GM12873 (cell line): ENCODE results near the gene REXO1.

Experiments
- TF ChIP-seq, protein P1 (sequence below): IDR thresholded peaks from 2 replicates; pipeline ENCODE4 v1.5.1; 2012; ENCODE audit warnings: low read depth, mild to moderate bottlenecking, moderate library complexity, low read length, control low read depth; ENCODE audit not compliant: insufficient read depth; ENCODE audit errors: missing control alignments

Gene REXO1

DNA sequence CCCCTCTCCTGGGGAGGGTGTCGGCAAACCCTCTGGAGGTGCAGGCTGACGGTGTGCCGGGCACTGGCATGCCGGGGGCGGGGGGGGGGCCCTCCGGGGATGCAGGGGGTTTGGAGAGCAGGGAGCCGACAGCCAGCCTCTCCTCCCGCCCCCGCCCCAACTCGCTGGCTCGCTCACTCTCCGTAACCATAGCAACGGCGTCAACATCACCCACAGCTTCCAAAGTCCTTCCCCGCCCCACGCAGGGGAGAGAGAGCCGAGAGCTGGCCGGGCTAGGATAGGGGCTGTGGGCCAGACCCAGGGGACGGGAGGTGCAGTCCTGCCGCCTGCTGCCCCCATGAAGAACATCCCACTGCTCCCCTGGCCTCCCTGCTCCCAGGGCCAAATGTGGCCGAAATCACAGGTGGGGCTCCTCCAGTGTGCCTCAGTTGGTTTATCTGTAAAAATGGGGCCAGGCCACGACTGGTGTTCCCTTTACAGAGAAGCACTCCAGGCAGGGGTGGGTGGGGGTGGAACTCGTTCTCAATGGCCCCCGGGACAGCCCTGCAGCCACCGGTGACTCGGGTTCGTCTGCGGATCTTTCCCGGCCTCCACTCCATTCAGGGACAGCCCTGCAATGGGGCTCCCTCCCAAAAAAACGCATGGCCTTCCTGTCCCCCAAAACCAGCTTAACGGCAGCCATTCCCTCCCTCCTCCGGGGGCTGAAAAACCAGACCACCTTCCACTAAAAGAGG, 11.9 kb upstream of the REXO1 start:
- TF ChIP-seq, protein P1, sequence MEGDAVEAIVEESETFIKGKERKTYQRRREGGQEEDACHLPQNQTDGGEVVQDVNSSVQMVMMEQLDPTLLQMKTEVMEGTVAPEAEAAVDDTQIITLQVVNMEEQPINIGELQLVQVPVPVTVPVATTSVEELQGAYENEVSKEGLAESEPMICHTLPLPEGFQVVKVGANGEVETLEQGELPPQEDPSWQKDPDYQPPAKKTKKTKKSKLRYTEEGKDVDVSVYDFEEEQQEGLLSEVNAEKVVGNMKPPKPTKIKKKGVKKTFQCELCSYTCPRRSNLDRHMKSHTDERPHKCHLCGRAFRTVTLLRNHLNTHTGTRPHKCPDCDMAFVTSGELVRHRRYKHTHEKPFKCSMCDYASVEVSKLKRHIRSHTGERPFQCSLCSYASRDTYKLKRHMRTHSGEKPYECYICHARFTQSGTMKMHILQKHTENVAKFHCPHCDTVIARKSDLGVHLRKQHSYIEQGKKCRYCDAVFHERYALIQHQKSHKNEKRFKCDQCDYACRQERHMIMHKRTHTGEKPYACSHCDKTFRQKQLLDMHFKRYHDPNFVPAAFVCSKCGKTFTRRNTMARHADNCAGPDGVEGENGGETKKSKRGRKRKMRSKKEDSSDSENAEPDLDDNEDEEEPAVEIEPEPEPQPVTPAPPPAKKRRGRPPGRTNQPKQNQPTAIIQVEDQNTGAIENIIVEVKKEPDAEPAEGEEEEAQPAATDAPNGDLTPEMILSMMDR: no peak

DNA sequence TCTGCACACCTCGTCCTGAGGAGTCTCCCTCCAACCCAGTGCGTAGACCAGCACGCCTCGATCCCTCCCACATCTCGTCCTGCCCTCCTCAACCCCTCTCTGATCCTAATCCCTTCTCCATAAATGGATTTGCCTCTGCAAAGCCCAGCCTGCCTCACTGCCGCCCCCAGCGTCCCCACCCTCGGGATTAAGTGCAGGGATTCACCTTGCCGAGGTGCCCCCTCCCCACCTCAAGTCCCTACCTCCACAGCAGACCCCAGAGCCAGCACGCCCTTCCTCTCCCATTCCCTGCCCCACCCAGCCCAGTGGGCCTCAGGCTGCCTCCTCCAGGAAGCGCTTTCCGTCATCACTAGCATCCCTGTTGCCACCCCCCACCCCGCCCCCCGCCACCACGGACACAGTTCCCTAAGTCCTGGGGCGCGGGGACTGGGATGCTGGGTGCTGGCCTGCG, 11.1 kb upstream of the REXO1 start:
- TF ChIP-seq, protein P1: no peak

GRCh38 chr19:1858412-1859081, 10.3 kb upstream of the REXO1 start:
- TF ChIP-seq, protein P1: no peak

DNA sequence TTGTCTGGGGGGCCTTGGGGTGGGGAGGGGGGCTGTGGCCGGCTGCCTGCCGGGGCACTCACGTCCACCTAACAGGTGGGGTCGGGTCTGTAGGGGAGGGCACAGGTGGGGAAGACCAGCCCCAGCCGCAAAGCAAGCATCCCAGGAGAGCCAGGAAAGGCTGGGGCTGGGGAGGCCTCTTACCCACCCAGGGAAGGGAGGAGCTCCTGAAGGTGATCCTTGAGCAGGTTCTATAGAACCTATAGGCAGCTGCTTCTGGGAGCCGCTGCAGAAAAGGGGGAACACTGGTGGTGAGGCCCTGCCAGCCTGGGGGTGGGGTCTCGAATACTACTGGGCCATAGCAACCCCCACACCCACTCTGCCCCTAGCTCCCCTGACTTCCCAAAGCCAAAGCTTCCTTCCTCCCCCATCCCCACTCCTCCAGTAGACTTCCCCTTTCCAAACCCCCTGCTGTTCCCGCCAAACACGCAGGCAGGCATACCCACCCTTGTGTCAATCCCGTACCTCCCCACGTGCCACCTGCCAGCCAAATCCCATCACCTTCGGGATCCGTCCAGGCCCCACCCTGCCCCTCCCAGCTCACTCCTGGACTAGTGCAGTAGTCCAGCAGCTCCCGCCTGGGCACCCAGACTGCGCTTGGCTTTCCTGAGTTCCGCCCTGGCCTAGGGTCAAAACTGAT, 9.5 kb upstream of the REXO1 start:
- TF ChIP-seq, protein P1: no peak

GRCh38 chr19:1856698-1857603, 8.7 kb upstream of the REXO1 start:
- TF ChIP-seq, protein P1: no peak

- TF ChIP-seq, protein P1: no peak
These were observed 8.0 kb upstream of the REXO1 start for GRCh38 chr19:1856345-1856697.
